ENCODE results near the gene UBXN10.

DNA sequence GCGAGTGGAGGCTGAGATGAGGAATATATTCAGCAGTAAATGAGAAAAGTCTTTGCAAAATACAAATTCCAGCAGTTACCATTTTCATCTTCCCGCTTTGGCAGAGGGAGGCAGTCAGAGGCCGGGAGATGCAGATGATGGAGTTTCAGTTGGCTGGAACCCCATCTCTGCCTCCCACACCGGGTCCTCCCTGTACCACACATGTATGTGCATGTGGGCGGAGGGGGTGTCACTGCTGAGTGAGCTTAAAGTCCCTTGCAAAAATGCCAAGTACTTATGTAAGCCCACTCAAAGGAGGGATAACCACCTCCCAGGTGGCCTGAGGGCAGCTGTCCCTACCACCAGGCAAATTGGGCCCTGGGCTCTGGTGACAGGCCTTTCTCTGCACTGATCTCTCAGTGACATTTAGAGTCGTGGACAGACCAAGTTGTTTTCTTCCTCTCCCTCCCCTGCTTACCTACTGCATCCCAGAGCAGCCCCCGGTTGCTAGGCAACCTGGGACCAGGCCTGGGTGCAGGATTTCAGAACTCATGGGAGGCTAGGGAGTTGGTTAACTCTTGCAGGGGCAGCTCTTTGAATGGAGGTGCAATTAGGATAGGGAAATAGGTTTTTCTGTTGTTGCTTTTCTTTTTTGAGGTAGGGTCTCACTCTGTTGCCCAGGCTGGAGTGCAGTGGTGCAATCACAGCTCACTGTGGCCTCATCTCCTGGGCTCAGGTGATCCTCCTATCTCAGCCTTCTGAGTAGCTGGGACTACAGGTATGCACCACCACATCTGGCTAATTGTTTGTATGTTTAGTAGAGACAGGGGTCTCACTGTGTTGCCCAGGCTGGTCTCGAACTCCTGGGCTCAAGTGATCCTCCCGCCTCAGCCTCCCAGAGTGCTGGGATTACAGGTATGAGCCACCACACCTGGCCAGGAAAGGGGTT lies 17.1 kb upstream of the UBXN10 start:
- TF ChIP-seq CTCF (IDR thresholded peaks at IDR 0.05): no peak
- TF ChIP-seq POLR2A (IDR thresholded peaks at IDR 0.05): no peak
- no peak for TF ChIP-seq EP300 (IDR thresholded peaks at IDR 0.05)
